Stimulated activated CD8-positive, alpha-beta memory T cell treated with anti-CD3 and anti-CD28 coated beads, Interleukin-7, amount 100 ng/mL, for 24 hours (primary cell): ENCODE results near the gene SPR.

ENCODE experiments used
- DNase-seq: peaks from one replicate; pipeline ENCODE4 v3.0.0-alpha.2; 2020; ENCODE audit warnings: low read depth

The SPR gene

GRCh38 chr2:72932045-72932740 is 45.0 kb downstream of the SPR start:
- DNase-seq = no peak

GRCh38 chr2:72932805-72933204 is 45.6 kb downstream of the SPR start:
- DNase-seq = no peak

- DNase-seq = no peak
Observed at GRCh38 chr2:72933207-72933606, 46.0 kb downstream of the SPR start.

GRCh38 chr2:72933646-72934151 is 46.5 kb downstream of the SPR start:
- no peak for DNase-seq

- DNase-seq = no peak
Observed at GRCh38 chr2:72934683-72935610, 47.7 kb downstream of the SPR start.

- no peak for DNase-seq
Observed at GRCh38 chr2:72935611-72935957, 48.4 kb downstream of the SPR start.

GRCh38 chr2:72936660-72937355 is 49.6 kb downstream of the SPR start:
- DNase-seq = no peak

- DNase-seq = no peak
Observed at GRCh38 chr2:72937356-72937669, 50.1 kb downstream of the SPR start.

- no peak for DNase-seq
Observed at GRCh38 chr2:72938455-72938854, 51.2 kb downstream of the SPR start.

- no peak for DNase-seq
Observed at GRCh38 chr2:72940361-72940760, 53.2 kb downstream of the SPR start.

GRCh38 chr2:72940786-72941185 is 53.6 kb downstream of the SPR start:
- DNase-seq = no peak
